ENCODE data around the gene TAF7. TPM values are rescaled to one million over a fixed set of nuclear protein-coding genes. Genes with fewer than 3 reads are reported as not detected.
"Not testable (repeated sequence)": the region's sequence is repeated elsewhere in the genome, so short reads cannot be mapped to it uniquely, and the experiment has no call there.

TAF7 gene
- total RNA-seq, 1 experiment from 2014 or later = 40.9 TPM

DNA sequence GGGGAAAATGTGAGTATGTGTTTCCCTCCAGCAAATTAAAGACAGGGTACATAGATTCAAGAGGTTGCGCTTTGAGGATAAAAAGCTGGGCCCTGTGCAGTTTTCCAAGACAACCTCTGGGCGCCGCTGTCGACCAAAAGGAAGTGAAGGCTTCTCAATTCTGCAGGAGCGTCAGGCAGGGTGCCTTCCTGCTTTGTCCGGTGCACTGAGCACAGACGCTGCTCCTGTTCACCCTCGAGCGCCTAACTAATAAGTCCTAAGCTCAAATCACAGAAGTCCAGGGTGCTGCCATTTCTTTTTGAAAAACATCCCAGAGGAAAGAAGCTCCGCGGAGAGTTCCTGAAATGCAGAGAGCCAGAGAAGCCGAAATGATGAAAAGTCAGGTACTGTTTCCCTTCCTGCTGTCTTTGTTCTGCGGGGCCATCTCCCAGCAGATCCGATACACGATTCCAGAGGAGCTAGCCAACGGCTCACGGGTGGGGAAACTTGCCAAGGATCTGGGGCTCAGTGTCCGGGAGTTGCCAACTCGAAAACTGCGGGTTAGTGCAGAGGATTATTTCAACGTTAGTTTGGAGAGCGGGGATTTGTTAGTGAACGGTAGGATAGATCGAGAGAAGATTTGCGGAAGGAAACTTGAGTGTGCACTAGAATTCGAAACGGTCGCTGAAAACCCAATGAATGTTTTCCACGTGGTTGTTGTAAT, 29.5 kb upstream of the TAF7 start, which contains the start of gene PCDHGB1:
PCDHGB1 (plus strand) TSS at position 183 of the 703 bp plus-strand sequence; CDS start at position 345, 162 bp downstream.
- ChIA-PET POLR2A (no interaction called here), CTCF (interaction anchor here (0.6 to 1.5 kb wide), 3 partner anchors 8 to 217 kb away, joined by 3 to 4 read pairs (median 4); partner anchors contain the start of gene TAF7), RAD21 (ENCODE audit: low non-redundant PET in 1 of 2, low total read pairs in 2 of 2, uncharacterized antibody in 2 of 2, unreplicated experiment in 2 of 2) (no interaction called here)
- H4K20me1 ChIP-seq (ENCODE audit: insufficient read depth) = no peaks in the 10 kb centered on the region
- no peaks in the 10 kb centered on the region; a peak in 1 of 4 replicates for H3K9me3 ChIP-seq (ENCODE audit: control insufficient read depth in 1 of 2, insufficient read depth in 1 of 2, low read depth in 1 of 2, low read length in 2 of 2)
- H3K79me2 ChIP-seq (ENCODE audit: insufficient read depth, low read length) = no peaks in the 10 kb centered on the region
- H3K4me3 ChIP-seq (replicated peaks in 1 of 2; ENCODE audit: low read depth in 1 of 2, low read length in 2 of 2) = no peak within 1 kb of the TSS
- no peak within 1 kb of the TSS for H3K27ac ChIP-seq (ENCODE audit: low read depth, low read length)
- no peak within 1 kb of the TSS for H3K4me2 ChIP-seq (ENCODE audit: low read length)
- no peaks in the 10 kb centered on the region for H3K9me2 ChIP-seq (ENCODE audit: insufficient read depth)
- intact Hi-C loops (cut with micrococcal nuclease) = no loop called here
- H2AFZ ChIP-seq (ENCODE audit: low read depth, low read length, poor library complexity, severe bottlenecking) = no peak within 1 kb of the TSS
- H3K27me3 ChIP-seq (ENCODE audit: insufficient read depth, low read length) = no peaks in the 10 kb centered on the region
- DNase-seq (ENCODE audit: low read depth, low spot score) (no peak), ATAC-seq (peak; percentile 49)
- no peak within 1 kb of the TSS for H3K9ac ChIP-seq (ENCODE audit: low read length)
- no TSS peak for BruUV-seq (replicated peaks)
- H3K36me3 ChIP-seq (ENCODE audit: control insufficient read depth in 1 of 2, insufficient read depth in 2 of 2, low read length in 2 of 2) = no peaks in the 10 kb centered on the region
- TF ChIP-seq SIN3A (IDR thresholded peaks at IDR 0.05; ENCODE audit: low read depth) = no peak
- TF ChIP-seq CBX3 (IDR thresholded peaks at IDR 0.05; ENCODE audit: low read depth) = no peak
- TF ChIP-seq, protein P1, sequence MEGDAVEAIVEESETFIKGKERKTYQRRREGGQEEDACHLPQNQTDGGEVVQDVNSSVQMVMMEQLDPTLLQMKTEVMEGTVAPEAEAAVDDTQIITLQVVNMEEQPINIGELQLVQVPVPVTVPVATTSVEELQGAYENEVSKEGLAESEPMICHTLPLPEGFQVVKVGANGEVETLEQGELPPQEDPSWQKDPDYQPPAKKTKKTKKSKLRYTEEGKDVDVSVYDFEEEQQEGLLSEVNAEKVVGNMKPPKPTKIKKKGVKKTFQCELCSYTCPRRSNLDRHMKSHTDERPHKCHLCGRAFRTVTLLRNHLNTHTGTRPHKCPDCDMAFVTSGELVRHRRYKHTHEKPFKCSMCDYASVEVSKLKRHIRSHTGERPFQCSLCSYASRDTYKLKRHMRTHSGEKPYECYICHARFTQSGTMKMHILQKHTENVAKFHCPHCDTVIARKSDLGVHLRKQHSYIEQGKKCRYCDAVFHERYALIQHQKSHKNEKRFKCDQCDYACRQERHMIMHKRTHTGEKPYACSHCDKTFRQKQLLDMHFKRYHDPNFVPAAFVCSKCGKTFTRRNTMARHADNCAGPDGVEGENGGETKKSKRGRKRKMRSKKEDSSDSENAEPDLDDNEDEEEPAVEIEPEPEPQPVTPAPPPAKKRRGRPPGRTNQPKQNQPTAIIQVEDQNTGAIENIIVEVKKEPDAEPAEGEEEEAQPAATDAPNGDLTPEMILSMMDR (IDR thresholded peaks at IDR 0.05 in 2 of 3, conservative IDR thresholded peaks at IDR 0.05 in 1 of 3; ENCODE audit: borderline replicate concordance in 1 of 3, insufficient read depth in 1 of 3, low read depth in 2 of 3, low read length in 2 of 3) = peak; percentile 29 to 42 (median 40); a peak in 5 of 6 replicates
- TF ChIP-seq RAD21 (IDR thresholded peaks at IDR 0.05; ENCODE audit: low read depth) = peak; percentile 43
- no peak for TF ChIP-seq POLR2A (IDR thresholded peaks at IDR 0.05; ENCODE audit: borderline replicate concordance, extremely low read depth, insufficient read depth, insufficient read length)
- no peak for TF ChIP-seq SRF (IDR thresholded peaks at IDR 0.05; ENCODE audit: low read depth)
- TF ChIP-seq, protein P2, sequence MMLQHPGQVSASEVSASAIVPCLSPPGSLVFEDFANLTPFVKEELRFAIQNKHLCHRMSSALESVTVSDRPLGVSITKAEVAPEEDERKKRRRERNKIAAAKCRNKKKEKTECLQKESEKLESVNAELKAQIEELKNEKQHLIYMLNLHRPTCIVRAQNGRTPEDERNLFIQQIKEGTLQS (IDR thresholded peaks at IDR 0.05) = no peak
- no peaks in the 10 kb centered on the region for H3K4me1 ChIP-seq (ENCODE audit: control insufficient read depth in 1 of 2, insufficient read depth in 2 of 2, low read length in 2 of 2)

DNA sequence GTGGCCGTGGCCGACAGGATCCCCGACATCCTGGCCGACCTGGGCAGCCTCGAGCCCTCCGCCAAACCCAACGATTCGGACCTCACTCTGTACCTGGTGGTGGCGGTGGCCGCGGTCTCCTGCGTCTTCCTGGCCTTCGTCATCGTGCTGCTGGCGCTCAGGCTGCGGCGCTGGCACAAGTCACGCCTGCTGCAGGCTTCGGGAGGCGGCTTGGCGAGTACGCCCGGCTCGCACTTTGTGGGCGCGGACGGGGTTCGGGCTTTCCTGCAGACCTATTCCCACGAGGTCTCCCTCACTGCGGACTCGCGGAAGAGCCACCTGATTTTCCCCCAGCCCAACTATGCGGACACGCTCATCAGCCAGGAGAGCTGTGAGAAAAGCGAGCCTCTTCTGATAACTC, 25.4 kb upstream of the TAF7 start:
- H3K9ac ChIP-seq (ENCODE audit: low read length); H3K9me3 ChIP-seq (ENCODE audit: control insufficient read depth in 1 of 2, insufficient read depth in 1 of 2, low read depth in 1 of 2, low read length in 2 of 2); H3K4me3 ChIP-seq (replicated peaks in 1 of 2; ENCODE audit: low read depth in 1 of 2, low read length in 2 of 2); DNase-seq (ENCODE audit: low read depth, low spot score); H3K27me3 ChIP-seq (ENCODE audit: insufficient read depth, low read length); H2AFZ ChIP-seq (ENCODE audit: low read depth, low read length, poor library complexity, severe bottlenecking); H3K9me2 ChIP-seq (ENCODE audit: insufficient read depth); H3K4me1 ChIP-seq (ENCODE audit: control insufficient read depth in 1 of 2, insufficient read depth in 2 of 2, low read length in 2 of 2); ATAC-seq; H3K79me2 ChIP-seq (ENCODE audit: insufficient read depth, low read length); intact Hi-C loops (cut with micrococcal nuclease); BruUV-seq (replicated peaks); RAD21 ChIA-PET (ENCODE audit: low non-redundant PET in 1 of 2, low total read pairs in 2 of 2, uncharacterized antibody in 2 of 2, unreplicated experiment in 2 of 2); CTCF ChIA-PET; H4K20me1 ChIP-seq (ENCODE audit: insufficient read depth); H3K27ac ChIP-seq (ENCODE audit: low read depth, low read length); H3K36me3 ChIP-seq (ENCODE audit: control insufficient read depth in 1 of 2, insufficient read depth in 2 of 2, low read length in 2 of 2); POLR2A ChIA-PET; H3K4me2 ChIP-seq (ENCODE audit: low read length): not testable (repeated sequence)
